B cell (primary cell): Measurements from ENCODE around the gene SAMSN1.

Source experiments
- EZH2 ChIP-seq: IDR thresholded peaks from 2 replicates; pipeline ENCODE4 v1.6.1; 2012; ENCODE audit warnings: borderline replicate concordance, low read depth, mild to moderate bottlenecking, moderate library complexity, low read length; ENCODE audit not compliant: insufficient read depth, poor library complexity, severe bottlenecking
- TF ChIP-seq, protein P1 (sequence below): fragments of 200-600 bp; IDR thresholded peaks from one replicate; pipeline ENCODE4 v1.8.0; 2022; ENCODE audit warnings: antibody characterized with exemption, mild to moderate bottlenecking

DNA sequence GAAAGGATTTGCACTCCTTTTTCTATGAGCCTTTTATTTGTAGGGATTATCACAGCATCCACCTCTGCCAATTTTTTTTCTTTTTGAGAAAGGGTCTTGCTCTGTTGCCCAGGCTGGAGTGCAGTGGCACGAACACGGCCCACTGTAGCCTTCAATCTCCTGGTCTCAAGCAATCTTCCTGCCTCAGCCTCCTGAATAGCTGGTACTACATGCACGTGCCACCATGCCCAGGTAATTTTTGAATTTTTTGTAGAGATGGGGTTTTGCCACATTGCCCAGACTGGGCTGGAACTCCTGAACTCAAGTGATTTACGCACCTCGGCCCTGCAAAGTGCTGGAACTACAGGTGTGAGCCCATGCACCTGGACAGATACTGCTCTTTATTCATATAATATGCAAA lies 2.1 kb downstream of the SAMSN1 start:
- TF ChIP-seq, protein P1, sequence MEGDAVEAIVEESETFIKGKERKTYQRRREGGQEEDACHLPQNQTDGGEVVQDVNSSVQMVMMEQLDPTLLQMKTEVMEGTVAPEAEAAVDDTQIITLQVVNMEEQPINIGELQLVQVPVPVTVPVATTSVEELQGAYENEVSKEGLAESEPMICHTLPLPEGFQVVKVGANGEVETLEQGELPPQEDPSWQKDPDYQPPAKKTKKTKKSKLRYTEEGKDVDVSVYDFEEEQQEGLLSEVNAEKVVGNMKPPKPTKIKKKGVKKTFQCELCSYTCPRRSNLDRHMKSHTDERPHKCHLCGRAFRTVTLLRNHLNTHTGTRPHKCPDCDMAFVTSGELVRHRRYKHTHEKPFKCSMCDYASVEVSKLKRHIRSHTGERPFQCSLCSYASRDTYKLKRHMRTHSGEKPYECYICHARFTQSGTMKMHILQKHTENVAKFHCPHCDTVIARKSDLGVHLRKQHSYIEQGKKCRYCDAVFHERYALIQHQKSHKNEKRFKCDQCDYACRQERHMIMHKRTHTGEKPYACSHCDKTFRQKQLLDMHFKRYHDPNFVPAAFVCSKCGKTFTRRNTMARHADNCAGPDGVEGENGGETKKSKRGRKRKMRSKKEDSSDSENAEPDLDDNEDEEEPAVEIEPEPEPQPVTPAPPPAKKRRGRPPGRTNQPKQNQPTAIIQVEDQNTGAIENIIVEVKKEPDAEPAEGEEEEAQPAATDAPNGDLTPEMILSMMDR, result no peak
- no peak for TF ChIP-seq EZH2
